GM06990 (cell line): ENCODE measurements around the gene ZNF280D.

Experiments used
- DNase-seq: peaks from one replicate; pipeline ENCODE4 v3.0.0-alpha.2; 2011; ENCODE audit not compliant: insufficient read length; ENCODE audit errors: extremely low read depth
- H3K27me3 ChIP-seq: replicated peaks from 2 replicates; pipeline ENCODE4 v1.6.0; 2011; ENCODE audit warnings: low read length; ENCODE audit not compliant: control insufficient read depth, insufficient read depth
- H3K36me3 ChIP-seq: 2 replicates; pipeline ENCODE4 v1.5.1; 2011; ENCODE audit warnings: low read length; ENCODE audit not compliant: control insufficient read depth, insufficient read depth
- H3K4me3 ChIP-seq: replicated peaks from 2 replicates; pipeline ENCODE4 v1.5.1; 2011; ENCODE audit warnings: low read depth, mild to moderate bottlenecking, control low read depth, low read length
- TF ChIP-seq, protein P1 (sequence below): IDR thresholded peaks from 2 replicates; pipeline ENCODE4 v1.5.1; 2011; ENCODE audit warnings: low read length, control low read depth, mild to moderate bottlenecking, inconsistent platforms; ENCODE audit not compliant: insufficient read depth, poor library complexity, severe bottlenecking

Gene ZNF280D

DNA sequence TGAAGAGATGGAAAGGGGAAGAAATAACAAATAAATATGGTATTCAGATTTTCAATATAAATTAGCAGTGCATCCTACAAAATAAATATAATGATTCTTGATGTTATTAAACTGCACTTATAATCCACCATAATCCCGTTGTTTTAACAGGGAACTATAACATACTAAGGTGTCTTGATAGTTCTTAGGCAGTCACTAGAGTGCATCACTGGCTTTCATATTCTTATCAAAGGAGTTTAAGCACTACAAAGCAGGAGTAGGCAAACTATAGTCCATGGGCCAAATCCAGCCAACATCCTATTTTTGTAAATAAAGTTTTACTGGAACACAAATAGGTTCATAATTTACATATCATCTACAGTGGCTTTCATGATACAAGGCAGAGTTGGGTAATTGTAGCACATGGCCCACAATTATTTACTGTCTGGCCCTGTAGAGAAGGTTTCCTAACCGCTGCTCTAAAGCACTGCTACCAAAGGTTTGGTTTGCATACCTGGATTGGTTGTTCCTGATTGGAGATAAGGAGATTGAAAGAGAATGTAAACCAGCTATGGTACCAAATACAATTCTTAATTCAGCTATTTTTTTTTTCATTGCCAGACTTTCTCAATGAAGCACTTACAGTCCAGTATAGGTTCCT is 104.3 kb downstream of the ZNF280D start:
- Histone ChIP-seq H3K4me3 (no peak overlapping the region), H3K36me3 (no peaks in the 10 kb centered on the region), H3K27me3 (no peaks in the 10 kb centered on the region)
- TF ChIP-seq, protein P1, sequence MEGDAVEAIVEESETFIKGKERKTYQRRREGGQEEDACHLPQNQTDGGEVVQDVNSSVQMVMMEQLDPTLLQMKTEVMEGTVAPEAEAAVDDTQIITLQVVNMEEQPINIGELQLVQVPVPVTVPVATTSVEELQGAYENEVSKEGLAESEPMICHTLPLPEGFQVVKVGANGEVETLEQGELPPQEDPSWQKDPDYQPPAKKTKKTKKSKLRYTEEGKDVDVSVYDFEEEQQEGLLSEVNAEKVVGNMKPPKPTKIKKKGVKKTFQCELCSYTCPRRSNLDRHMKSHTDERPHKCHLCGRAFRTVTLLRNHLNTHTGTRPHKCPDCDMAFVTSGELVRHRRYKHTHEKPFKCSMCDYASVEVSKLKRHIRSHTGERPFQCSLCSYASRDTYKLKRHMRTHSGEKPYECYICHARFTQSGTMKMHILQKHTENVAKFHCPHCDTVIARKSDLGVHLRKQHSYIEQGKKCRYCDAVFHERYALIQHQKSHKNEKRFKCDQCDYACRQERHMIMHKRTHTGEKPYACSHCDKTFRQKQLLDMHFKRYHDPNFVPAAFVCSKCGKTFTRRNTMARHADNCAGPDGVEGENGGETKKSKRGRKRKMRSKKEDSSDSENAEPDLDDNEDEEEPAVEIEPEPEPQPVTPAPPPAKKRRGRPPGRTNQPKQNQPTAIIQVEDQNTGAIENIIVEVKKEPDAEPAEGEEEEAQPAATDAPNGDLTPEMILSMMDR, result no peak
- DNase-seq, result no peak

DNA sequence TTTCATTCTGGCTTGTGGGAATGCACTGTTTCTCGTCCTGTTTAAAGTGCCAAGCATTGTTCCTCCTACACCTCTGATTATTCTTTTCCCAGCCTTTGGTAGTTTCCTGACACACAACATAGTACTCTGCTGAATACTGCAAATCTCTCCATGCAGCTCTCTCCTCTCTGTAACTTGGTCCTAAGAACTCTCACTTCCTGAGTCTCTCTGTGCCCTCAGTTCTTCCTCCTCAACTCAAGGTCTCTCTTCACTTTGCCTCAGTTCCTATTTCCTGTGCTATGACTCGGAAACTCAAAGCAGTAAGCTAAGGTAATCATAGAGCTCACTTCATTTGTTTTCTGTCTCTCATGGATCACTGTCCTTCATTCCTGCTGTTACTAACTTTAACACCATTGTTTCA is 113.4 kb downstream of the ZNF280D start:
- Histone ChIP-seq H3K4me3 (no peak overlapping the region), H3K36me3 (no peaks in the 10 kb centered on the region), H3K27me3 (no peaks in the 10 kb centered on the region)
- DNase-seq, result no peak
- TF ChIP-seq, protein P1, result no peak

DNA sequence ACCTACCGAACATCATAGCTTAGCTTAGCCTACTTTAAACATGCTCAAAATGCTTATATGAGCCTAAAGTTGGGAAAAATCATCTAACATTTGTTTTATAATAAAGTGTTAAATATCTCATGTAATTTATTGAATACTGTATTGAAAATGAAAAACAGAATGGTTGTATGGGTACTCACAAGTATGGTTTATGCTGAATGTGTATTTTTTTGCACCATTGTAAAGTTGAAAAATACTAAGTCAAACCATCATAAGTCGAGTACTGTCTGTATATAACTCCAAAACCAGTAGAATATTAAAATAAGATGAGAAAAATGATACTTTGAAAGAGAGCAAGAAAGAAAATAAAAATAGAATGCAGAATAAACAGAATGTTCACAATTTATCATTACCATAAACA is 115.7 kb downstream of the ZNF280D start:
- no peak overlapping the region for H3K4me3 ChIP-seq
- TF ChIP-seq, protein P1, result no peak
- H3K27me3 ChIP-seq, result no peaks in the 10 kb centered on the region
- H3K36me3 ChIP-seq, result no peaks in the 10 kb centered on the region
- DNase-seq, result no peak

DNA sequence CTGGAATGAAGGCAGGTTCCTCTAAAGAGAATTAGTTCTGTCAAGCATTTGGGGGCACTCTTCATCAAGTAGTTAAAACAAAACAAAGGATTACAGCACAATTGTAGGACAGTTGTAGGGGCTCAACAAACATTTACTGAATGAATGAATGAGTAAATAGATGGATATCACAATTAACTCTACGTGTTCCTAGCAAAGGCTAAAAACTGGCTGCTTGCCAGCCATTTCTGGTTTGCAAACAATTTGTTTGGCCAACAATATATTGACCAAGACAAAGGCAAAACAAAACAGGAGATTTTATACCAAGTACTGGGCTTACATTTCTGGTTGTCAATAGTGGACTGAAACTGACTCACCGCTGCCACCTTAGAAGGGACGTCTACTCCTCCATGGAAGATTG is 116.8 kb downstream of the ZNF280D start:
- TF ChIP-seq, protein P1, result no peak
- DNase-seq, result no peak
- no peaks in the 10 kb centered on the region for H3K36me3 ChIP-seq
- no peaks in the 10 kb centered on the region for H3K27me3 ChIP-seq
- no peak overlapping the region for H3K4me3 ChIP-seq

DNA sequence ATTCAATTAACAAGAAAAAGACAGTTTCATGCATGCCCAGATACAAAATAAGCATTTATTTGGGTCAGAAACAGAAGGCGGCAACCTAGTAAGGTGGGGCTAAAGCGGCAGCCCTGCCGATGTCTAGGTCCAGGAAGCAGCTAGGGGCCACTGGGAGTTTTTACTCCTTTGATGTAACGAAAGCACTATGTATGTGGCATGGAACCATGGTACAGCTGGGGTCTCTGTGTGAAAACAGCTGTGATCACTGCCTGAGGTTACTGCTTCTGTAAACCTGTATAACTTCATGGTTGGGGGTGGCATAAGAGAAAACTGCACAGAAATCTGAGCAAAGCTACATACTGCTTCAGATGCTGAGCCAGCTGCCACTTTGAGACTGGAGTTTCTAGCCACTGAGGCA is 119.5 kb downstream of the ZNF280D start:
- DNase-seq, result no peak
- H3K4me3 ChIP-seq, result no peak overlapping the region
- H3K36me3 ChIP-seq, result no peaks in the 10 kb centered on the region
- no peaks in the 10 kb centered on the region for H3K27me3 ChIP-seq
- TF ChIP-seq, protein P1, result no peak

DNA sequence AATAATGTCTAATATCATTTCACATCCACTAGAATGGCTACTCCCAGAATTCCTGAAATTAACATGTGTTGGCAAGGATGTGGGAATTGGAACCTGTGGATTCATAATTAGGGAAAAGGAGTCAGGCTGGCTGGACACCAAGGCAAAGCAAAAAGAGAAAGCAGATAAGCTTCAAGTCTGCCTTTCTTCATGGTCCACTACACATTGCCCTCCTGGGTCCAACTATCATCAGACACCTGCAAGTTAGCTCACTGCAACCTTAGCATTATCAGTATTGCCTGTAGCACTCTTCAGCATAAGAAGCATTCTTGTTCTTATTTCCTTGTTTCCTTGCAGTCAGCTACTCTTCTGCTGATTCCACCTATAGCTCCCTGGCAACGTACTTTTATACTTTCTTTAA is 124.3 kb downstream of the ZNF280D start:
- TF ChIP-seq, protein P1, result no peak
- DNase-seq, result peak; percentile 24
- H3K36me3 ChIP-seq, result no peaks in the 10 kb centered on the region
- no peak overlapping the region for H3K4me3 ChIP-seq
- H3K27me3 ChIP-seq, result no peaks in the 10 kb centered on the region
